Activated T-cell treated with anti-CD3 and anti-CD28 coated beads, Interleukin-2, amount 50 U/mL, for 48 hours (primary cell): ENCODE measurements around the gene FLT4.
A peak's percentile ranks its signal among the peaks of the same experiment; 100 is the strongest.

Experiments used
- DNase-seq, 2 experiments: peaks; one replicate each; pipeline ENCODE4 v3.0.0-alpha.2; 2020

The FLT4 gene

DNA sequence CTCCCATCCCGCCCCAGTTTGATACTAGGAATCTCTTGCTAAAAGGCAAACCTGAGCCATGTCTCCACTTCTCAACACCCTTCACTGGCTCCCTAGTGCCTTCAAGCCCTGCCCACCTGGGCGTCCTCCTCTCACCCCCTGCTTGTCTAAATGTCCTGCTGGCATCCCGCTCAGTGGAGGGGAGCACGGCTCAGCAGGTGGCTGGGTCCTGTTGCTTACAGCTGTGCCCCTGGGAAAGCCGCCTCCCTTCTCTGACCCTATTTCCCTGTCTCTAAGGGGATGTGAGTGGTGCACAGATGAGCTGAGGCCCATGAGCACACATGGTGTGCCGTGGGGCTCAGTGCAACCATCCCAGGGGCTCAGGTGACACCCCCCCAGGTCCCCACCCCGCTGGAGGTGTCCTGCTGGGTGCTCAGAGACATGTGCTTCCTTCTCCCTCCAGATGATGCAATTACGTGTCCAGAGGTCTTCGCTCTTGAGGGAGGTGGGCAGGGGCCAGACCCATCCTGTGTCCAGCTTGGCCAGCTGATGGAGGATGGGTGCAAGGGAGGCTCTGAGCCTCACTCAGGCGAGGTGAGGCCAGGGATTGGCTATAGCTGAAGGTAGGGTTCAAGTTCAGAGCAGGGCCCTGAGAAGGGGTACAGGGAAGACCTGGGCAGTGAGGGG lies 24.1 kb downstream of the FLT4 start:
- no peak for DNase-seq

DNA sequence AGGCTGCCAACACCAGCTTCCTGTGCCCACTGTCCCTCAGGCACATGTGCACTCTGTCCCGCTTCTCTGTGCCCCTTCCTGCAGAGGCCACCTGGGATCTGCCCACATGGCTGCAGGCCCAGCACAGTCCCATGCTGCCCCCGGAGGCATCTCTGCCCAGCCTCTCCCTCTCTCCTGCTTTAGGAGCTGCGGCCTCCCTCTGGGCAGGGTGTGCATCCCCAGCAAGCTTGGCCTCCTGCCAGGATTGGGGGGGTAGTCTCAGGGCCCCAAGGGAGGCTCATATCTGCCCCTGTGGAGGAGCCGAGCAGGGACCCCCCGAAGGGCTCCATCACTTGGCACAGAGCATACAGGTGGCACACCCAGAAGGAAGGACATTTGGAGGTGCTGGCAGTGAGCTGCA lies 24.8 kb downstream of the FLT4 start:
- no peak for DNase-seq

DNA sequence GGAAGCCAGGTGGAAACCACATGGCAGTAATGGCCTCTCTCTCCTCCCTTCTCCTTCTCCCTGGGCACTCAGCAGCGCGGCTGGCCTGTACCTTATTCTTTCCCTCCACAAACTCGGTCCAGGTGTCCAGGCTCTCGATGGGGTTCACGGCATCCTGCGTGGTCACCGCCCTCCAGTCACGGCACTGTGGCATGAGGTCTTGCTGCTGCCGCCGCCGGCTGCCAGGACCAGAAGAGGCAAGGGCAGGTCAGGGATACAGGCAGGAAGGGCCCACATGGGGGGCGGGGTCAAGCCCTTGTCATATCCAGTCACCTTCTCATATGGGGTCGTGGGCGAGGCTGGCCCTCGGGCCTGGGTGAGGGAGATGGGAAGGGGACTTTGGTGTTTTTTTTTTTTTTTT lies 25.6 kb downstream of the FLT4 start:
- no peak for DNase-seq

DNA sequence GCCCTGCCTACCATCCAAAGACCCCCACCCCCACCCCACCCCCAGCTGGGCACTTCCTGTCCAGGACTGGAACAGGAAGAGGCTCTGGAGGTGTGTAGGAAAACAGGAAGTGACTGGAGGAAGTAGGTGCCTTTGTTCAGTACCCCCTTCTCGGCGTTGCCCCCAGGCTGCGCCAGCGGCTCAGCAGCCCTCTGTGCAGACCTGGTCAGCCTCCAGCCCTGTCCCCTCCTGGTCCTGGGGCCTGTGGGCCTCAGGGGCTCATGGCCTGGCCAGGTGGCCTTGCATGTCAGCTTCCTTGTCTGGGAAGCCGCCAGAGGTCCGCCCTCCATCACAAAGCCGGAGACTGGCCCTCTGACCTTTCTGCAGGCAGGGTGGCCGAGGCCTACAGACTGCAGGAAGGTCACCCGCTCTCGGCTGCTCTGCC lies 26.0 kb downstream of the FLT4 start:
- DNase-seq, result no peak

DNA sequence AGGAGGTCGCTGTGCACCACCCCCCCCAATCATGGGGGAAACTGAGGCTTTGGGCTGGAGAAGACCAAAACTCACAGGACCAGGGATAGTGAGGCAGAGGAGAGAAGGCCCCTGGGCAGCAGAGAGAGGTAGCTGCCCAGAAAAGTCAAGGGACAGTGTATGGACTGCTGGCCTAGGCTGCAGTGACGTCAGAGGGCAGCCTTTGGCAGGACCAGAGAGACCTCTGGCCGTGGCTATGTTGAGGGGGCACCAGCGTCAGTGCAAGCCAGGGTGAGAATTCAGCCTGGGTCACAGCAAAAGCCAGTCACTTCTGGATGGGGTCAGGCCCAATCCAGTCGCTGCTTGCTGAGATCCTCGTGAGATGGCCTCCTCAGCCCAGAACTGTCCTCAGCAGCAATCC lies 26.5 kb downstream of the FLT4 start:
- no peak for DNase-seq

DNA sequence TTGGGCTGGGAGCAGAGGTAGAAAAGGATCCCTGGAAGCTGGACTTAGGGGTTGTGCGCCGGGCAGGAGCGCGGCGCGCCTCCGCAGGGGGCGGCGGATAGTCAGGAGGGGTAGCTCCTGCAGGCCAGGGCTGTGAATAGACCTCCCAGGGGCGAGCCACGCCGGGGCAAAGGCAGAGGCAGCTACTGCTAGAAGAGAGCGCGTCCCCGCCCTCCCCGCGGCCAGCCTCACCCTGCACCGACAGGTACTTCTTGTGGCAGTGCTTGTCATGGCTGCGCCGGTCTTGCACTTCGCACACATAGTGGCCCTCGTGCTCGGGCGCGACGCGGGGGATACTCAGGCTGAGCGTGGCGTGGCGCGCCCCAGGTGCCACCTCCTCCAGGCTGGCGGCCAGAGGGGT lies 28.1 kb downstream of the FLT4 start:
- DNase-seq, result no peak

DNA sequence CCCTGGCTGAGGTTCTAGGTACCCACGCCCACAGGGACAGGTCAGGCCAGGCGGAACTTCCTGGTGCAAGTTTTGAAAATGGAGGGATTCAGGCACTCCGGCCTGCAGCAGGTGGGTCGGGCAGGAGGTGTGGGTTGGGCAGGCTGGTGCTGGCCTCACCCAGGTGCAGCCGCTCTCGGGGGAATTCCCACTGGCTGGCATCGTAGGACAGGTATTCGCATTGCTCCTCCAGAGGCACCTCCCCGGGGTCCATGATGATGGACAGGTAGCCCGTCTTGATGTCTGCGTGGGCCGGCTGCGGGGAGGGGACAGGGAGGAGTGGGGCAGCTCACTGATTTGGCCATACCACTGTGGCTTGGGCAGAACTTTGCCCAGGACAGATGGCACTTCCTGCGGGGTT lies 29.4 kb downstream of the FLT4 start:
- no peak for DNase-seq

DNA sequence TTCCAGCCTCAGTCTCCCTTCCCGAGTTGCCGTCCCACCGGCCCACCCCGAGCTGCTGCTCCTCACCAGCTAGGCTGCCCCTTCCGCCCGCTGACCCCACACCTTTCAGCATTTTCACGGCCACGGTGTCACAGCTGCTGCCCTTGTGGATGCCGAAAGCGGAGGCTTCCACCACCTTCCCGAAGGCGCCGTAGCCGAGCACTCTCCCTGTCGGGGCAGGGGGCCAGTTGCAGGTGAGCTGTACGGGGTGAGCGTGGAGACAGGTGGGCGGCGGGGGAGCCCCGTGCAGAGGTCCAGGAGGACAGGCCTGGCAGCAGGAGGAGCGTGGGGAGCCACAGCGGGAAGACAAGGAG lies 29.9 kb downstream of the FLT4 start:
- no peak for DNase-seq

DNA sequence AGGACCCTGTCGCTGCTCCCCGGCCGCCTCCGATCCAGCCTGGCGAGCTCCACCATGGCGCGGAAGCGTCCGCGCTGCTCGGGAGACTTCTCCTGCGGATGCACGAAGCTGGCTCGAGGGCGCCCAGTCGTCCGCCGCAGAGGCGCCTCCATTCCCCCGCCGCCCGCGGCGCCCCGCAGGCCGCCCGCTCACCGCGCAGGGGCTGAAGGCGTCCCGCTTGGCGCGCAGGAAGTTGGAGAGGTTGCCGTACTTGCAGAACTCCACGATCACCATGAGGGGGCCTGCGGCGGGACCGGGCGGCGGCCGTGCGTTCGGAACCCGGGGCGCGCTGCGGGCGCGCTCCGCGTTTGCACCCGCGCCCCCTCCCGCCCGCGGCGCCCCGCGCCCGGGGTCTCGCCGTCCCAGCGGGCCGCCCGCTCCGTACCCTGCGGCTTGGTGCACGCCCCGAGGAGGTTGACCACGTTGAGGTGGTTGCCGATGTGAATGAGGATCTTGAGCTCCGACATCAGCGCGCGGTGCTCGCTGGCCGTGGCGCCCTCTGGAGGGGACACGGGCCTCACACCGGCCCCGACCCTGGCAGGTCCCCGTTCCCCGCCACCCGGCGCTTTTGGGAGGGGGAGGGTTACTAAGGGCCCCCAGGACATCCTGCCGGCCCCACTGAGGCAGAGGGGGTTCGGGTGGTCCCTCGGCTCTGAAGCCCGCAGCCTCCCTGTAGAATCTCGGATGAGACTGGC lies 30.4 kb downstream of the FLT4 start:
- DNase-seq, result peak; percentile 55 to 62

DNA sequence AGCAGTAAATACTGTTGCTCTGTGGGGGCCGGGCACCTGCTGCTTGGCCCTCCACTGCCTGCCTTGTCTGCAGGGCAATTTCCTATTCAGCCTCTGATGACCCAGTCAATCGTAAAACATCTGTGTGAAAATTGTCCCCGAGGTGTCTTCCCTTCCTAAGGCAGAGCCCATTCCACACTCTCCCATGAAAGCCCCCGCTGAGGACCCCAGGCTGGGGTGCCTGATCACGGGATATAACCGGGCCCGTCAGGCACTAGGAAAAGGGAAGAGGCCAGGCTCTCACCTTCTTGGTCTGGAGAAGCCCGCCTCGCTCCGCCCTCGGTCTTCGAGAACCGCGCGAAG lies 30.9 kb downstream of the FLT4 start:
- no peak for DNase-seq

DNA sequence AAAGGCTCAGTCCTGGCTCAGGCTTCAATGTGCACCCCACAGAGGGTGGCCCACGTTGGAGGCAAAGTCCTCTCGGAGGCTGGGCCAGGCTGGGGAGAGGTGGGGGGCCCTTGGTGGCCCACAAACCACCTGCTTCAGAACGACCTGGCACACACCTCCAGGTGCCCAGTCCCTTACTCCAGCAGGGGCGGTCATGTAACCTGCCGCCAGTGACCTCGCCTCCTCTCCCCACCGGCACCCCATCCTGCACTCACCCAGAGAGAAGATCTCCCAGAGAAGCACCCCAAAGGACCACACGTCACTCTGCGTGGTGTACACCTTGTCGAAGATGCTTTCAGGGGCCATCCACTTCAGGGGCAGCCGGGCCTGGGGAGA lies 35.6 kb downstream of the FLT4 start:
- no peak for DNase-seq

DNA sequence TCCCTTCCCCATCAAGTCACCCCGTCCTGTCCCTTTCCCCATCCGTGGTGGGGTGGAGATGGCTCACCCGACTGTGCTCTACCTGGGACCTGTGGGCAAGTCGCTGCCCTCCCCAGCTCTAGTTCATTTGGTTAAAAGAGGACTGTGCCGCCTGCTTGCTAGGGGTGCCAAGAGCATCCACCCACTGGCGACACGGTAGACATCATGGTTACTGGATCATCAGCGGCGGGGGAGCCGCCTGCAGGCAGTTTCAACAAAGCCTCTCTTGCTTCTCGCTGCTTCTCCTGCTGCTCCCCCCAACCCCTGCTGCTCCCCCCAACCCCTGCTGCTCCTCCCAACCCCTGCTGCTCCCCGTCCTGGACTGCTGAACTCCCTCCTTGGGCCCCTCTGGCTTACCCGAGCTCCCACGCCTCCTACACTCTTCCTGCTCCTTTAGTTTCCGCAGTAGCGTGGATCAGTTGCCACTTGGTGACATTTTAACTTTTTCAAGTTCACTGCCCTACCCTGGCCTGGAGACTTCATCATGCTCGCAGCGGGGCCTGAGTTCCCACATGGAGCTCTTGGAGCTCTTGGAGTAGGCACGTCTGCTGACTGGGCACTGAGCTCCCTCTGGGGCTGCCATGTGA lies 36.1 kb downstream of the FLT4 start:
- DNase-seq, result no peak

DNA sequence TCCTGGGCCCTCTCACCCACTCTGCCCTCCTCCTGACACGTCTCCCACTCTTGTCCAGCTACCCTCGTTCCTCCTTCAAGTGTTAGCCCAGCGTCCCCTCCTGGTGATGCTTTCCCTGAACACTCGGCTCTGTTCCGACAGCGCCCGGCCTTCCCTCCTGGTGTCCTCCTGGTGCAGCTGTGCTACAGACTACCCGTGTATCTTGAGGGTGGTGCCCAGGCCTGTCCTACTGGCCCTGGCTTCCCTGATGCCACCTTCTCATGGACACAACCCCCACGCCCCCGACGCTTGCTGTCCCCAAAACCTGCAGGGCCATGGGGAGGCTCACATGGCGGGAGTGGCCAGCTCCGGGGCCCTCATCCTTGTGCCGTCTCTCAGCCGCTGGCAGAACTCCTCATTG lies 36.7 kb downstream of the FLT4 start:
- no peak for DNase-seq

DNA sequence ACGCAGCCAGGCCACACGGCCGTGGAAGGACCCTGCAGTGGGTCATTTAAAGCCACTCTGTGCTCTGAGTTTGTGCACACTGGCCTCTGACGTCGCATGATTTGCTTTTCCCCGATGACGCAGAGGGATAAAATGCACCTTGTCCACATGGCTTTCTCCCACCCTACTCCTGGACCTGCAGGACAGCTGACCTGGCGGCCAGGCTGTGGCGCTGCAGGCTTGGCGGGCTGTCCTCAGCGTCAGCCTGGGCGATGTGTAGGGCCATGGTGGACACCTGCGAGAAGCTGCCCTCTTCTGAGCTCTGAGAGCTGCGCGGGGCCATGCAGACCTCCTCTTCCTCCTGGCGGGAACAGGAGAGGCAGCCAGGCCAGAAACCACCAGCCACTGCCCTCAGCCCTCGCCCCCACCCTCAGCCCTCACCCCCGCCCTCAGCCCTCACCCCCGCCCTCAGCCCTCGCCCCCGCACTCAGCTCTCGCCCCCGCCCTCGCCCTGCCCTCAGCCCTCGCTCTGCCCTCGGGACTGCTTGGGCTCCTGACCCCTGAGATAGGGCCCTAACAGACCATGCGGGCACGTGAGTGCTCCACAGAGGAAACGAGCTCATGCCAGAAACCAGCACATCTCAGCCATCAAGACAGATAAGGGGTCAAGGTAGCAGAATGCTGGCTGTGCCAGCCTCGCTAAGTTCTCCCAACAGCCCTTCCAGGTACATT lies 38.1 kb downstream of the FLT4 start:
- DNase-seq, result no peak

DNA sequence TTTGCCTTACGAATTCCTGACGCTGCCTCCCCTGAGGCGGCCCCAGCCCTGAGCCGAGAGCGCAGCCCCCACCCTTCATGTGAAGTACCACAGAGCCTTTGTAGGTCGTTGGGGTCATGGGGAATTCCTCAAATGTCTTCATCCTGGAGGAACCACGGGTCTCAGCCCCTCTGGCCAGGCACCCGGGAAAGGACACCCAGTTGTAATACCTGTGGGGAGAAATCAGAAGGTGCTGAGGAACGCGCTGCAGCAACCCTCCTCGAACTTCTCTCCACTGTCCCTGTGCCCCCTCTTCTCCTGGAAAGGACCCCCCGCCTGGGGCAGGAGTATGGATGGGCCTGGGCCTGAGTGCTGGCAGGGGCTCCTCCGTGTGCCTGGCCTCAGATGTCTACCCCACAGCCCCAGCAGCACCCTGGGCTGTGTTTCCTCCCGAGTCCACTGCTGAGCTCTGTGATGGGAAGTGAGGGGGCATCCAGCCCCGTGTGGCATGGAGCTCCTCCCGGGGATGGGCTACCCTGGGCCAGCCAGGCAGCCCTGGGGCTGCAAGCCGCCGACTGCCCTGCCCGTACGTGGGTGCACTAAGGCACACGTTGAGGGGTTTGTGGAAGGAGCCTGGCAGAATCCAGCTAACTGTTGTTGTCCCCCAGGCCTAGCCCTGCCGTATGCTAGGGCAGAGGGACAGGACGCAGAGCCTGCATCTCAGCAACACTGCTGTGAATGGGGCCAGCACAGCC lies 39.4 kb downstream of the FLT4 start:
- DNase-seq, result no peak

DNA sequence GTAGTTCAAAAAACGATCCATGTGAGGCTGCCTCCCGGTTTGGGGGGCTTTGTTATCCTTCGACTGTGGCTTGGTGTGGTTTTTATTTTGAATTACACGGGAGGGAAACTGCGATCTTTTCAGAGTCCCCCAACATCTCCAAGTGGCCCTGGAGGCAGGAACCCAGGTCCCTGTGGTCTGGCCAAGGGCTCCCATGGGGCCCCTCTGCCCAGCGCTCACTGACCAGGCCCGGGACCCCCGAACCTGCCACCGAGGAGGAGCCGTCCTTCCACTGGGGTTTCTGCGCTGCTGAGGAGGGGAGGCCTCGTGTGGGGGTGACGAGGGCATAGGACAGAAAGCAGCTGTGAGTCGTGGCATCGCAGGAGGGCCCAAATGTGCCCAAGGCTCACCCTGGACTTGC lies 40.0 kb downstream of the FLT4 start:
- no peak for DNase-seq

DNA sequence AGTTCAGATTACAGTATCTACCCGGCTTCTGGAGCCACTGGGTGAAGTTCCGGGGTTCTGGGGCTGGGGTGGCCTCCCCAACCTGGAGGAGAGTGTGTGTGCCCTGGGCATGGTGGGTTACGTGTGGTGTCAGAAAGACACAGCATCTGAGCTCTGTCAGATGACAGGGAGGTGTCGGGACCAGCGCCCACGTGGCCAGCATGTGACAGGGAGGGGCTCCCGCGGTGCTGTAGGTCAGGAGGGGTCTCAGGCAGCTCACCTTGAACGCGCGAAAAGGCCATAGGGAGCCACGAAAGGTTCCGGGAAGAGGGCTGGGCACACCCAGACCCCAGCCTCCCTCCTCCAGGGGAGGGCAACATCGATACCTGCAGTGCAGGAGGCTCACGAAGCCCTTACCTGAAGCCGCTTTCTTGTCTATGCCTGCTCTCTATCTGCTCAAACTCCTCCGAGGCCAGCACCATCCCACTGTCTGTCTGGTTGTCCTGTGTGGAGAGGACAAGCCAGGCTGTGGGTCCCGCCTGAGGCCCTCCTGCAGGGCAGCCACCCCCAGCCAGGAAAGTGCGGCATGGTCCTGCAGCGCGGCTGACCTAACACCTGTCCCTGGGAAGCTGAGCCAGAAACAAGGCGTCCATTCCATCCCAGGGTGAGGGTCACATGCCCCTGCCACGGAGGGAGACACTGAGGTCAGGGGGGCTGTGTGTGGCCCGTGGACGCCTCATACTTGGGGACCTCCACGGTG lies 40.7 kb downstream of the FLT4 start:
- DNase-seq, result no peak

DNA sequence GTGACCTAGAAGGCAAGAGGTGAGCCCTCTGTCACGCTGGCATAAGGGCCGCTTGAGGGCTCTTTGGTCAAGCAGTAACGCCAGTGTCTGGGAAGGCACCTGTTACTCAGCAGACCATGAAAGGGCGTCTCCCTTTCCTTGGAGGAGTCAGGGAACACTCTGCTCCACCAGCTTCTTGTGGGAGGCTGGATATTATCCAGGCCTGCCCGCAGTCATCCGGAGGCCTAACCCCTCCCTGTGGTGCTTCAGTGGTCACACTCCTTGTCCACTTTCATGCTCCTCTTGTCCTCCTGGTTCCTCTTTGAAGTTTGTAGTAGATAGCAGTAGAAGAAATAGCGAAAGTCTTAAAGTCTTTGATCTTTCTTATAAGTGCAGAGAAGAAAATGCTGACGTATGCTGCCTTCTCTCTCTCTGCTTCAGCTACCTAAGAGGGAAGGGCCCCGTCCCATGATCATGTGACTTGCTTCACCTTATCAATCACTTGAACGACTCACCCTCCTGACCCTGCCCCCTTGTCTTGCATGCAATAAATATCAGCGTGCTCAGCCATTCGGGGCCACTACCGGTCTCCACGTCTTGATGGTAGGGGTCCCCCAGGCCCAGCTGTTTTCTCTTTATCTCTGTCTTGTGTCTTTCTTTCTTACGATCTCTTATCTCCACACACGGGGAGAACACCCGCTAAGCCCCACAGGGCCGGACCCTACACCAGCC lies 41.4 kb downstream of the FLT4 start:
- DNase-seq, result no peak

DNA sequence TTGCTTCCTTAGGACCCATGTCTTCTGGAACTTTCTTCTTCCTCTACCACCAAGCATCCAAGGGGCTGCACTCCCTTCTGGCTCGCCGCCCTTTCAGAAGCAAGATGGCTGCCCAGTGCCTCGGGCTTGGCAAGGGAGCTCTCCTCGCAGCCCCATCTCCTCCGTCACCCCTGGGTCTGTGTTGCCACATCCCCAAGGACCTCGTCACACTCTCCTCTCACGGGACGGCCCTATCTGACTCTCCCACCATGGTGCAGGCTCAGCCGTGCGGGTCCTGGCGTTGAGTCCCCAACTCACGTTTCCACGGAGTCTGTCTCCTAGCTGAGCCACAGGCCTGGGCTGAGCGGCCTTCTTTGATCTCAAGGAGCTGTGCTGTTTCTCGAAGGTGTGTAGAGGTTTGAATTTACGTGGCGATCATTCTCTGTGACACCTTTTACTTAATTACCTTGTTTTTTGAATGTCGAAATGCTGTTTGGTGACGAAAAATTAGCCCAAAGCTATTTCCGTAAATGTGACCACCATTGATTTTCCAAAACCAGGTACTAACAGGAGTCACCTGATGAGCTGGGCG lies 43.1 kb downstream of the FLT4 start:
- DNase-seq, result no peak

DNA sequence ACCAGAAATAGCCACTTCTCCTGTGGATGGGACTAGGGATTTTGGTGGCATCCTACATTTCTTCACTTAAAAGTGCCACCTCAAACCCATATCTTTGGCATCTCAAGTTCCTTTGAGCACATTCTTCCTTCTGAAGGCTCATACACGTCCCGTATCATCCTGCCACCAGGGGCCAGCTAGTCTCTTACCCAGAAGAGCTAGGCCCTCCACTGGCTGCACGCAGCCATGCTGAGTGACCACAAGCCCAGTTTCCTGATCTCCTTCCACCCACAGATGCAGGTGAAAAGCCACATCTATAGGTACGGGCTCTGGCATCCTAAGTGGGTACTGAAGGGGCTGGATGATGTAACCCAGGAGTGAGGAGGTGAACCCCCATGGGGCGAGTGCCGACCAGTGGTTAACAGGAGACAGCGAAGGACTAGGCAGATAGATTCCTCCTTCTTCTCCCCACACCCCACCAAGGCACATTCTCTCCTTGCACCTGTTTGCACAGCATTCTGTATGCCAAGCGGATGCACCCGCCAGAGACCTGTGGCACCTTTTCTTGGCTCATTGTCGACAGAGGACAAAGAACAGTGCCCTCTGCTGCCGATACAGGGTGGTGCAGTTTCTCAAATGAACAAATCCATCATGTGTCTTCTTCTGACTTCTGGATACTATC lies 43.7 kb downstream of the FLT4 start:
- DNase-seq, result peak; percentile 82 to 85

DNA sequence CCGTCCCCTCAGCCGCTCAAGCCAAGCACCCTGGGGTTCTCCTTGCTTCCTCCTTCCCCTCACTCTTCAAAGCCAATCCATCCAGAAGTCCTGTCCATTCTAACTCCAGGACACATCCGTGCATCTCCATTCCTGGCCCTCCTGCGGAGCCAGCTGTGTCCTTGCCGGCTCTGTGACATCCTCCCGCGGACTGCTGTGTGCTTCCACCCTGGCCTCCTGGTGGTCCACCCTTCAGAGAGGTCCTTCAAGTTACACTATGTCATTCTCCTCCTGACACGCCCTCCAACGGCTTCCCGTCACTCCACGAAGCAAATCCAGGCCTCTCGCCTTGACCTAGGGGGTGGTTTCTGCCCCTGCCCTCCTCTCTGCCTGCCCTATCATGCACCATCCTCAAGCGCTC lies 45.1 kb downstream of the FLT4 start:
- DNase-seq, result no peak
